Measurements from ENCODE around the gene DGKE. TPM values are rescaled to one million over a fixed set of nuclear protein-coding genes. Genes with fewer than 3 reads are reported as not detected.

Gene DGKE
- polyA plus RNA-seq, 1 donor = 8.3 TPM

- DNase-seq = no peak
These were observed 21.0 kb upstream of the DGKE start for GRCh38 chr17:56812901-56813388.

GRCh38 chr17:56815711-56816110 lies 18.2 kb upstream of the DGKE start:
- DNase-seq = no peak

- no peak for DNase-seq
These were observed 16.9 kb upstream of the DGKE start for GRCh38 chr17:56817066-56817465.

GRCh38 chr17:56819030-56819429 lies 14.9 kb upstream of the DGKE start:
- no peak for DNase-seq

GRCh38 chr17:56819431-56820145 lies 14.4 kb upstream of the DGKE start:
- DNase-seq = peak; percentile 67

- no peak for DNase-seq
These were observed 13.7 kb upstream of the DGKE start for GRCh38 chr17:56820207-56820606.

GRCh38 chr17:56821847-56822534 lies 12.0 kb upstream of the DGKE start:
- DNase-seq = no peak

- no peak for DNase-seq
These were observed 11.2 kb upstream of the DGKE start for GRCh38 chr17:56822725-56823124.

GRCh38 chr17:56823848-56824247 lies 10.1 kb upstream of the DGKE start:
- DNase-seq = no peak

- DNase-seq = no peak
These were observed 9.4 kb upstream of the DGKE start for GRCh38 chr17:56824503-56824902.

- no peak for DNase-seq
These were observed 7.1 kb upstream of the DGKE start for GRCh38 chr17:56826611-56827414.

GRCh38 chr17:56830726-56831368 lies 3.1 kb upstream of the DGKE start:
- no peak for DNase-seq

- no peak for DNase-seq
These were observed 2.4 kb upstream of the DGKE start for GRCh38 chr17:56831369-56832095.

GRCh38 chr17:56832446-56832845 lies 1.5 kb upstream of the DGKE start:
- DNase-seq = no peak

- DNase-seq = peak; percentile 15
These were observed 718 bp upstream of the DGKE start for GRCh38 chr17:56833057-56833808.

- peak; percentile 26 for DNase-seq
These were observed 671 bp downstream of the DGKE start for GRCh38 chr17:56834380-56835263.

GRCh38 chr17:56835264-56835585 lies 1.3 kb downstream of the DGKE start:
- no peak for DNase-seq

GRCh38 chr17:56838687-56839086 lies 4.7 kb downstream of the DGKE start:
- DNase-seq = no peak

GRCh38 chr17:56842577-56842976 lies 8.6 kb downstream of the DGKE start:
- no peak for DNase-seq

GRCh38 chr17:56845934-56846333 lies 12.0 kb downstream of the DGKE start:
- DNase-seq = no peak

All from left kidney (tissue), 2 donors.